HG03175 (cell line): ENCODE data around the gene MED27.
"Not testable (repeated sequence)": the region's sequence is repeated elsewhere in the genome, so short reads cannot be mapped to it uniquely, and the experiment has no call there.

Experiments
- ATAC-seq: cut with Tn5 transposase; IDR thresholded peaks from one replicate; pipeline ENCODE4 v1.9.1; 2021; ENCODE audit warnings: mild to moderate bottlenecking, moderate library complexity; ENCODE audit not compliant: unreplicated experiment

Gene MED27

GRCh38 chr9:131934673-131935072 lies 145.0 kb downstream of the MED27 start:
- no peak for ATAC-seq

- no peak for ATAC-seq
Measured at GRCh38 chr9:131927091-131927490, 152.6 kb downstream of the MED27 start.

- ATAC-seq: no peak
Measured at GRCh38 chr9:131926360-131926922, 153.2 kb downstream of the MED27 start.

- no peak for ATAC-seq
Measured at GRCh38 chr9:131925677-131926177, 153.9 kb downstream of the MED27 start.

GRCh38 chr9:131923766-131924165 lies 155.9 kb downstream of the MED27 start:
- no peak for ATAC-seq

GRCh38 chr9:131923132-131923671 lies 156.5 kb downstream of the MED27 start:
- no peak for ATAC-seq

GRCh38 chr9:131921635-131922034 lies 158.0 kb downstream of the MED27 start:
- not testable (repeated sequence) for ATAC-seq

- ATAC-seq: no peak
Measured at GRCh38 chr9:131919216-131919615, 160.5 kb downstream of the MED27 start.

GRCh38 chr9:131918481-131918880 lies 161.2 kb downstream of the MED27 start:
- ATAC-seq: no peak

GRCh38 chr9:131917009-131917408 lies 162.7 kb downstream of the MED27 start:
- ATAC-seq: no peak

GRCh38 chr9:131915181-131915580 lies 164.5 kb downstream of the MED27 start:
- ATAC-seq: no peak

- ATAC-seq: no peak
Measured at GRCh38 chr9:131912671-131913070, 167.0 kb downstream of the MED27 start.

- ATAC-seq: no peak
Measured at GRCh38 chr9:131912069-131912468, 167.6 kb downstream of the MED27 start.

- no peak for ATAC-seq
Measured at GRCh38 chr9:131910572-131910971, 169.1 kb downstream of the MED27 start.

GRCh38 chr9:131905144-131905543 lies 174.5 kb downstream of the MED27 start:
- no peak for ATAC-seq

GRCh38 chr9:131899296-131900228 lies 180.1 kb downstream of the MED27 start:
- no peak for ATAC-seq

GRCh38 chr9:131892902-131893500 lies 186.7 kb downstream of the MED27 start:
- ATAC-seq: no peak

- no peak for ATAC-seq
Measured at GRCh38 chr9:131892162-131892707, 187.4 kb downstream of the MED27 start.

- no peak for ATAC-seq
Measured at GRCh38 chr9:131891598-131891997, 188.1 kb downstream of the MED27 start.

GRCh38 chr9:131889437-131890251 lies 190.0 kb downstream of the MED27 start:
- ATAC-seq: no peak
